Neural cell (in vitro differentiated cells): ENCODE measurements around the gene RASA4.
"Not testable (repeated sequence)": the region's sequence is repeated elsewhere in the genome, so short reads cannot be mapped to it uniquely, and the experiment has no call there.

Source experiments
- CTCF ChIP-seq: fragments of 450-650 bp; IDR thresholded peaks from 2 replicates; pipeline ENCODE4 v1.5.1; 2014; ENCODE audit warnings: antibody characterized with exemption, mild to moderate bottlenecking, moderate library complexity; ENCODE audit not compliant: poor library complexity, severe bottlenecking
- EP300 ChIP-seq: fragments of 450-650 bp; conservative IDR thresholded peaks from 2 replicates; pipeline ENCODE4 v1.6.1; 2014; ENCODE audit warnings: antibody characterized with exemption, mild to moderate bottlenecking, moderate library complexity; ENCODE audit not compliant: poor library complexity, severe bottlenecking
- EZH2 ChIP-seq: fragments of 200-600, 300-800 bp; shearing (Covaris generic), sonication (generic); IDR thresholded peaks from 2 replicates; pipeline ENCODE4 v1.6.1; 2014; ENCODE audit warnings: antibody characterized with exemption, low read length, borderline replicate concordance, mild to moderate bottlenecking; ENCODE audit not compliant: insufficient read depth, poor library complexity, severe bottlenecking
- POLR2AphosphoS5 ChIP-seq: IDR thresholded peaks from 2 replicates; pipeline ENCODE4 v1.6.1; 2012
- RAD21 ChIP-seq: fragments of 450-650 bp; conservative IDR thresholded peaks from 2 replicates; pipeline ENCODE4 v1.6.1; 2014; ENCODE audit warnings: antibody characterized with exemption, mild to moderate bottlenecking, moderate library complexity
- REST ChIP-seq: IDR thresholded peaks from 2 replicates; pipeline ENCODE4 v1.6.1; 2012; ENCODE audit warnings: borderline replicate concordance
- TAF1 ChIP-seq: IDR thresholded peaks from 2 replicates; pipeline ENCODE4 v1.6.1; 2012; ENCODE audit warnings: low read depth

GRCh38 chr7:102610441-102610840, 6.1 kb downstream of the RASA4 start:
- not testable (repeated sequence) for TF ChIP-seq CTCF, POLR2AphosphoS5, RAD21, EP300, EZH2, TAF1, REST
